Activated naive CD4-positive, alpha-beta T cell treated with Interleukin-2 at 50 U/mL for 16 hours (primary cell): Measurements from ENCODE around the gene PSEN1.

Source experiments
- DNase-seq: peaks from one replicate; pipeline ENCODE4 v3.0.0-alpha.2; 2020

PSEN1 gene

GRCh38 chr14:73255693-73256225, 119.5 kb downstream of the PSEN1 start:
- no peak for DNase-seq

DNA sequence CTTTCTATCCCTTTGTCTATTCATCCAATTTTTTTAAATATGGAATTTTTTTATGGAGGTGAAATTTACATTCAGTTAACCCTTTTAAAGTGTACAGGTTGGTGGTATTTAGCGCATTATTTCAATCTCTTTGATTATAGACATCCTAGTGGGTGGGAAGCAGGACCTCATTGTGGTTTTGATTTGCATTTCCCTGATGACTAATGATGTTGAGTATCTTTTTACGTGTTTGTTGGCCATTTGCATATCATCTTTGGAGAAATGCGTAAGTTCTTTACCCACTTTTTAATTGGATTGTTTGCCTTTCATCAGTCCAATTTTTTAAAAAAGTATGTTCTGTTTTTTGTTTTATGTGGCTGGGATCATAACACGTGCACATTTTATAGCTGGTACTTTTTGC, 121.8 kb downstream of the PSEN1 start:
- DNase-seq, result no peak

- DNase-seq, result no peak
Measured at GRCh38 chr14:73258845-73259611, 122.7 kb downstream of the PSEN1 start.

DNA sequence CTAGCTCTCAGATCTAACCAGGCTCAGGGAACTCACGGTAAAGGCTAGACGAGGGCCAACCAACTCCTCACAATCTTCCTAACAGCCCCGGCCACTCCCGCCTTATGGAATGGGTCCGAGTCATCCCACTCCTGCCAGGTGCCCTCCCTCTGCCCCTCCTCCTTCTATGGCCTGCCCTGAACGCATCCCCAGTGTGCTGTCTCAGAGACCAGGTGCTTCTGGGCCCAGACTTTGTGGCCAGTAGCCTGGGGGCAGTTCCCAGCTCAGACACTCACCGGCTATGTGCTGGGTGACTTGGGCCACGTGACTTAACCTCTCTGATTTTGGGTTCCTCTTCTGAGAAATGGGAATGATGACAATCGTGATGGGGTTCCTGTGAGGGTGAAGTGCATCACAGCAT, 123.5 kb downstream of the PSEN1 start:
- no peak for DNase-seq

GRCh38 chr14:73260574-73260973, 124.3 kb downstream of the PSEN1 start:
- no peak for DNase-seq

- no peak for DNase-seq
Measured at GRCh38 chr14:73261075-73261474, 124.8 kb downstream of the PSEN1 start.

DNA sequence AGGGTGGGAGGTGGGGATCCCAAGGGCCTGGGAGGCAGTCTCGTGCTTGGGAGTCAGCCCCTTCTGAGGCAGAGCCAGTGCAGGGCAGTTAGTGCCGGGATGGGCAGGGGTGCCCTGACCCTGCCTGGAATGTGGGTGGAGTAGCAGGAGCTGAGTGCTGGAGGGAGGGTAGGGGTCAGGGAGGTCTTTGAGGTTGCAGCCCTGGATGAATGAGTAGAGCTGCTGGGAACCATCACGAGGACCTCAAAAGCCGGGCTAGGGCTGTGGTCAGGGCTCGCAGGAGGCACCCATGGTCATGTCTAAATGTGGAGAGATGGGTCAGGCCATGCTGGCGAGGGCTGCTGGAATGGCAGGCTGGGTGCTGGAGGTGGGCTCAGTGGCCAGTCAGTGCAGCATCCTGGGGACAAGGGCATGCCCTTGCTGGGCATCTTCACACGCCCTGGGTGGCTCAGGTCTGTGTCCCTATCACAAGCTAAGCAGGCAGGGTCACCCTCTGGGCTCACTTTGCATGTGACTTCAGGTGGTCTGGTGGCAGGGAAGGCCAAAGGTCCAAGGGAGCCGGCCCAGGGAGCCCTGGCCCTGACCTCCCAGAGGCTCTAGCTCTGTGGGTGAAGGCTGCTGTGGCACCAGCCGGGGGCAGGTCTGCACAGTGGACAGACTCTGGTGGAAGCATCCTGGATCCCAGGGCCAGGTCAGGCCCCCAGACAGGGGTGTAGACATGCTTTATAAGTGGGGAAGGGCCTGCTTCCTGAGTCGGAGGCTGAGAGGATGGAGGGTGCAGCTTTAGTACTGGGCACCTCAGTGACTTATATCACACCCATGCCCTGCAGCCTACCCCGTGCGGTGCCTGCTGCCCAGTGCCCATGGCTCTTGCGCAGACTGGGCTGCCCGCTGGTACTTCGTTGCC, 125.5 kb downstream of the PSEN1 start:
- DNase-seq, result no peak

- DNase-seq, result no peak
Measured at GRCh38 chr14:73262427-73263183, 126.3 kb downstream of the PSEN1 start.

- DNase-seq, result no peak
Measured at GRCh38 chr14:73263606-73264005, 127.3 kb downstream of the PSEN1 start.

- no peak for DNase-seq
Measured at GRCh38 chr14:73264080-73264884, 128.0 kb downstream of the PSEN1 start.

DNA sequence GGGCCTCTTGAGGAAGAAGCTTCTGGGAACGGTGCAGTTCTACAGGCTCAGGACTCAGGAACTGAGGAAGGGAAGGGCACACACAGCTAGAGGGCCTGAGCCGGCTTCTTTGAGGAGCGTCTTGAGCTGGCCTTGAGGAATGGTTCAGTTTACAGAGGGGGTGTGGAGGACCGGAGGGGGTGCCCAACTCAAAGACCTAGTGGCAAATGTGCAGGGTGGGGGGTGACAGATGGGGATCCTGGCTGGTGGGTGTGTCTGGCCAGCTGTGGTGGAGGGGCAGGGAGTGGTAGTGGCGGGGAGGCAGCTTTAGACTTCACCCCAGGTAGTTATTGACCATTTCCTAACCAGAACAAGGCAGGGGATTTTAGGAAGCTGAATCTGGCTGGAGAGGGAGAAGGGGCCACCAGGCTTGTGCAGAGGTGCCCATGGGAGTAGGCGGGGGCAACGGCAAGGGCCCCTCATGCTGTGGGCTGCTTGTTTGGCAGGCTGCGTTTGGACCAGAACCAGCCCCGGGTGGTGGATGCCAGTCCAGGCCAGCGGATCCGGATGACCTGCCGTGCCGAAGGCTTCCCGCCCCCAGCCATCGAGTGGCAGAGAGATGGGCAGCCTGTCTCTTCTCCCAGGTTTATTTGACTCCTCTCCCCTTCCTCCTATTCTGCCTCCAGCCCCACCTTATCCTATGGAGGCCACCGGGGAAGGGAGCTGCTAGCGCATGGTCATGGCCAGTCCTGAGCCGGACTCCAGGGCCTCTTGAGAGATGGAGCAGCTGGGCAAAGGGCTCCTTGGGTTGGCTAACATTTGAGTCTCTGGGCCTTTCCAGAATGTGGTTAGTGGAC, 128.8 kb downstream of the PSEN1 start:
- DNase-seq, result no peak

DNA sequence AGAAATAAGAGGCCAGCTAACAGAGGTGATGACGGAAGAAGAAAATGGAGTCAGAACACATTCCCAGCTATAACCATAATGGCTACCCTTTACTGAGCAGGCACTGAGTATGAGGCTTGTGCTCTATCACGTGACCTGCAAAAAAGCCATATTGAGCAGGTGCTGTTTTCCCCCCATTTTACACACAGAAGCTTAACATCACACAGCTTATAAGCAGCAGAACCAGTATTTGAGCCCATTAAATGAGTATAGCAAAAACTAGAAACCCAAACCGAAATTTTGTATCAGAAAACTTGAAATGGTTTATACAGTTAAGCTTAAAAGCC, 129.4 kb downstream of the PSEN1 start:
- no peak for DNase-seq

DNA sequence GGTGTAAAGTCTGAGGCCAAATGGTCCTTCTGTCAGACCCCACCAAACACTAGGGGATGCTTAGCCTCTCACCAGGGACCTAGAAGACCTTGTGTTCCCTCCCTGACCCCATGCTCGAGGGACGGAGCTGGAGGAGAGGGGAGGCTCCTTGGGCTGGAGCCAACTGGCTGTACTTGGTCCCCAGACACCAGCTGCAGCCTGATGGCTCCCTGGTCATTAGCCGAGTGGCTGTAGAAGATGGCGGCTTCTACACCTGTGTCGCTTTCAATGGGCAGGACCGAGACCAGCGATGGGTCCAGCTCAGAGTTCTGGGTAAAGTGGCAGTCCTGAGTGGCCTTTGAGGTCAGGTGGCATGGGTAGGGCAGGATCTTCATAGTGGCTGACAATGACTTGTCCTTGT, 130.0 kb downstream of the PSEN1 start:
- DNase-seq, result no peak

GRCh38 chr14:73267474-73267873, 131.2 kb downstream of the PSEN1 start:
- DNase-seq, result no peak

GRCh38 chr14:73269729-73270531, 133.6 kb downstream of the PSEN1 start:
- DNase-seq, result no peak

DNA sequence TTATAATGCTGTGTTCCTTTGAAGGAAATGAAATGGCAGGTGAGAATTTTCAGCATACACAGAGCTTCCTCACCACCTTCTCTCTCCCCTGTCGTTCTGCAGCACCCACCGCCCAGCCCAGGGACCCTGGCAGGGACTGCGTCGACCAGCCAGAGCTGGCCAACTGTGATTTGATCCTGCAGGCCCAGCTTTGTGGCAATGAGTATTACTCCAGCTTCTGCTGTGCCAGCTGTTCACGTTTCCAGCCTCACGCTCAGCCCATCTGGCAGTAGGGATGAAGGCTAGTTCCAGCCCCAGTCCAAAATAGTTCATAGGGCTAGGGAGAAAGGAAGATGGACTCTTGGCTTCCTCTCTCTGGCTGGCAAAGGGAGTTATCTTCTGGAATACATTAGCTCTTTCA, 136.1 kb downstream of the PSEN1 start:
- DNase-seq, result no peak
